ENCODE data around the gene FDX1.

- no peak for TF ChIP-seq CTCF (IDR thresholded peaks at IDR 0.05)
- no peak for TF ChIP-seq POLR2A (IDR thresholded peaks at IDR 0.05)
Observed at GRCh38 chr11:110491577-110492320, 62.0 kb downstream of the FDX1 start.
